Measurements from ENCODE around the gene ZNF207. TPM values are rescaled to one million over a fixed set of nuclear protein-coding genes. Genes with fewer than 3 reads are reported as not detected.
"Not testable (repeated sequence)": the region's sequence is repeated elsewhere in the genome, so short reads cannot be mapped to it uniquely, and the experiment has no call there.

Gene ZNF207
- total RNA-seq, 3 donors from 2014 or later = 199 to 222 (median 212) TPM

DNA sequence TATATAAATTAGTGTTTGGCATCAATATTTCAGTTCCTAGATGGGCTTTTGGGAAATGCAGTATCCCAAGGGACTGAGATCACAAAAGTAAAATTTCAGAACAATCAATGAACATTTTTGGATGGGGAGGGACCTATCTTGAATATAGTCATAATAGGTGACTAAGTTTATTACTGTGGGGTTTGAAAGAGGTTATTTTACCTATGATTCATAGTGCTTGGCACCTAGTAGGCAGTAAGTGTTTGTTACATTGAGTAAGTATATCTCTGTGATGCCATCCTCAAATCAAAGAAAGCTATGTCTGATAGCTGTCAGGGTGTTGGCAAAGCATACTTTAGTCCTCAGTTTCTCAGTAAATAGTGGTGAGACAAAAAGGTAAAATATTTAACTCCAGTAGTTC is 36.9 kb downstream of the ZNF207 start:
- ATAC-seq (peak; percentile 47 to 77), DNase-seq (no peak)
- Mint-ChIP-seq H3K27me3 (ENCODE audit: low read depth) (no peaks in the 10 kb centered on the region), H3K36me3 (ENCODE audit: insufficient read depth) (peaks cover 18% of the 10 kb centered on the region), H3K9me3 (no peaks in the 10 kb centered on the region), H3K4me3 (no peak overlapping the region), H3K4me1 (ENCODE audit: low read depth) (peaks cover 8% of the 10 kb centered on the region)

DNA sequence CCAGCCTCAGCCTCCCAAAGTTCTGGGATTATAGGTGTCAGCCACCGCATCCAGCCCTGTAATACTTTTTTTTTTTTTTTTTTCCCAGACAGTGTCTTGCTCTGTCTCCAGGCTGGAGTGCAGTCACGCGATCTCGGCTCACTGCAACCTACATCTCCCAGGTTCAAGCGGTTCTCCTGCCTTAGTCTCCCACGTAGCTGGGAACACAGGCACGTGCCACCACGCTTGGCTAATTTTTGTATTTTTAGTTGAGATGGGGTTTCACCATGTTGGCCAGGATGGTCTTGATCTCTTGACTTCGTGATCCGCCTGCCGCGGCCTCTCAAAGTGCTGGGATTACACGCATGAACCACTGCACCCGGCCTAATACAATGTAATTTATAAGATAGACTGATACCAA is 38.2 kb downstream of the ZNF207 start:
- not testable (repeated sequence) for H3K4me1 Mint-ChIP-seq (ENCODE audit: low read depth); H3K9me3 Mint-ChIP-seq; H3K27me3 Mint-ChIP-seq (ENCODE audit: low read depth); DNase-seq; ATAC-seq; H3K4me3 Mint-ChIP-seq; H3K36me3 Mint-ChIP-seq (ENCODE audit: insufficient read depth)

DNA sequence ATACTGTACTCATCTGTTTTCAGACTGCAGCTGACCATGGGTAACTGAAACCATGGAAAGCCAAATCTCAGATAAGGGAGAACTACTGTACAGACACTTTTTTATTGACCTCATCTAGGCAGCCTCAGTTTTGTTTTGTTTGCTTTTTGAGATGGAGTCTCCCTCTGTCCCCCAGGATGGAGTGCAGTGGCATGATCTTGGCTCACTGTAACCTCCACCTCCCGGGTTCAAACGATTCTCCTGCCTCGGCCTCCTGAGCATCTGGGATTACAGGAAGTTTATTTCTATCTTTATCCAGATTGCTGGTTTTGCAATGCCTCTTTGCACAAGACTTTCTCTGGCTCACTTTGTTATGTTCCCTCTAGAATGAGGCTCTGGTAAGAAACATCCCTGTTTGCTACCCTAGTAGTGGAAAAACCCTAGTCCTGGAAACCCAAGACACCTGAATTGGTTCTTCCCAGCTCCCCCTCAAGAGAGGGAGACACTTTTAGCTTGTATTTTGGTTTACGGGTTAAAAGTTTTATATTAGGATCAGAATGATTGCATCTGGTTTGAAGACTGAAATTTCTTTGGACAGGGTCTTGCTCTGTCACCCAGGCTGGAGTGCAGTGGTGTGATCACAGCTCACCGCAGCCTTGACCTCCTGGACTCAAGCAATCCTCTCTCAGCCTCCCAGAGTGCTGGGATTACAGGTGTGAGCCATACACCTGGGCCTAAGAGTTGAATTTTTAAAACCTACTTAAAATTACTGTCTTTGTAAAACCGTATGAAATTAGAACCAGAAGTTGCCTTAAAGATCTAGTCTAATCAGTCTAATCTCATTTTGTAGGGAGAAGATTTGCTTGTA is 38.9 kb downstream of the ZNF207 start:
- no peak for ATAC-seq
- Mint-ChIP-seq H3K4me1 (ENCODE audit: low read depth) (peaks cover 2% of the 10 kb centered on the region), H3K4me3 (no peak overlapping the region), H3K27me3 (ENCODE audit: low read depth) (no peaks in the 10 kb centered on the region), H3K36me3 (ENCODE audit: insufficient read depth) (peaks cover 5% of the 10 kb centered on the region), H3K9me3 (no peaks in the 10 kb centered on the region)
- DNase-seq = no peak

DNA sequence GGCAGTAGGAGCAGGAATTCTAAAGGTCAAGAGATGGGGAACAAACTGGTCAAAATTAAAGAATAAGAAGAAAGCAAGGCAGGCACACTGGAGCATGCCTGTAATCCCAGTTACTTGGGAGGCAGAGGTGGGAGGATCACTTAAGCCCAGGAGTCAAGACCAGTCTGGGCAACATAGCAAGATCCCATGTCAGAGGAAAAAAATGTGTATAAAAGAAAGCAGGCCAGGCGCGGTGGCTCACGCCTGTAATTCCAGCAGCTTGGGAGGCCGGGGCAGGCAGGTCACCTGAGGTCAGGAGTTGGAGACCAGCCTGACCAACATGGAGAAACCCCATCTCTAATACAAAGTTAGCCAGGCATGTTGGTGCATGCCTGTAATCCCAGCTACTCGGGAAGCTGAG is 43.9 kb downstream of the ZNF207 start:
- peaks cover 3% of the 10 kb centered on the region for H3K4me1 Mint-ChIP-seq (ENCODE audit: low read depth)
- DNase-seq (no peak), ATAC-seq (no peak)
- H3K9me3 Mint-ChIP-seq = no peaks in the 10 kb centered on the region
- peaks cover 7% of the 10 kb centered on the region for H3K36me3 Mint-ChIP-seq (ENCODE audit: insufficient read depth)
- H3K27me3 Mint-ChIP-seq (ENCODE audit: low read depth) = no peaks in the 10 kb centered on the region
- no peak overlapping the region for H3K4me3 Mint-ChIP-seq

DNA sequence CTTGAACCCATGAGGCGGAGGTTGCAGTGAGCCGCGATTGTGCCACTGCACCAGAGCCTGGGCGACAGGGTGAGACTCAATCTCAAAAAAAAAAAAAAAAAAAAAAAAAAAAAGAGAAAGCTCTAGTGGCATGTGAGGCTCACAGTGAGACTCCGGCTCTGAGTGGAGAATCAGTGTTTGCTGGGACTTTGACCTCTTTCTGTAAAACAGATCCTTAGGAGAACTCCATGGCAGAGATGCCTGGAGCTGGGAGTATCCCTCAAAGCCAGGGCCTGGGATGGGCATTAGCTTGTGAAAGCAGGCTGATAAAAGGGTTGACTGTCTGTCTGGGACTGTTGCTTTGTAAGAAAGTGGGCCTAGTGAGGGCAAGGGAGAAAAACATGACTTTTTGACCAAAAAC is 46.4 kb downstream of the ZNF207 start:
- Mint-ChIP-seq H3K9me3 (no peaks in the 10 kb centered on the region), H3K27me3 (ENCODE audit: low read depth) (no peaks in the 10 kb centered on the region), H3K4me1 (ENCODE audit: low read depth) (peaks cover 5% of the 10 kb centered on the region), H3K4me3 (no peak overlapping the region), H3K36me3 (ENCODE audit: insufficient read depth) (peaks cover 4% of the 10 kb centered on the region)
- ATAC-seq (no peak), DNase-seq (no peak)

DNA sequence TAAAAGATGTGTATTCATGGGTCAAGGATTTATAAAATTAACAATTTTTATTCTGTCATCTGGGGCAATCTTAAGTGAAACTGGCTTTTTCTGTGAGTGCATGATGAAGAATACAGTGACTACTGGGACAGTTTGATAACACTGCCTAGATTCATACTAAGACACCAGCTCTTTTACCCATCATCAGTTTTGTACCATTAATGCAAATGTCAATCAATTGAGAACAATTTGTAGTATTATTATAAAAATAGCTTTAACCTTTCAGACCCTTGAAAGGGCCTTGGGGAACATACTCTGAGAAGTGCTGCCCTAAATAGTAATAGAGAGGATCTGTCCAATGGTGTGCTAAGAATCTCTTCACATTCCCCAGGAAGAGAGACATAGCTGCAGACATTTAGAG is 49.0 kb downstream of the ZNF207 start:
- Mint-ChIP-seq H3K27me3 (ENCODE audit: low read depth) (no peaks in the 10 kb centered on the region), H3K4me3 (no peak overlapping the region)
- no peak for ATAC-seq

DNA sequence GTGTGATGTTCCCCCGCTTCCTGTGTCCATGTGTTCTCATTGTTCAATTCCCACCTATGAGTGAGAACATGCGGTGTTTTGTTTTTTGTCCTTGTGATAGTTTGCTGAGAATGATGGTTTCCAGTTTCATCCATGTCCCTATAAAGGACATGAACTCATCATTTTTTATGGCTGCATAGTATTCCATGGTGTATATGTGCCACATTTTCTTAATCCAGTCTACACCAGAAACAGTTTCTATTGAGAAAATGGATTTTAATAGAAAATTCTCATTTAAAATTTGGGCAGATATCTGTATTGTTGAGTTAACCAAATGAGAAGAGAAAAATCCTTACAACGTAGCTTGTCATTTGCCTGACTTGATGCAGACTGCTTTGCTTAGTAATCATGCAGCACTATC is 60.1 kb downstream of the ZNF207 start:
- DNase-seq; H3K27me3 Mint-ChIP-seq (ENCODE audit: low read depth); H3K4me1 Mint-ChIP-seq (ENCODE audit: low read depth); H3K36me3 Mint-ChIP-seq (ENCODE audit: insufficient read depth); H3K9me3 Mint-ChIP-seq; H3K4me3 Mint-ChIP-seq; ATAC-seq: not testable (repeated sequence)

More for the DNA sequence above, 49.0 kb downstream of the ZNF207 start:
- DNase-seq = no peak
- peaks cover 4% of the 10 kb centered on the region for H3K36me3 Mint-ChIP-seq (ENCODE audit: insufficient read depth)
- peaks cover 5% of the 10 kb centered on the region for H3K4me1 Mint-ChIP-seq (ENCODE audit: low read depth)
- H3K9me3 Mint-ChIP-seq = no peaks in the 10 kb centered on the region

DNA sequence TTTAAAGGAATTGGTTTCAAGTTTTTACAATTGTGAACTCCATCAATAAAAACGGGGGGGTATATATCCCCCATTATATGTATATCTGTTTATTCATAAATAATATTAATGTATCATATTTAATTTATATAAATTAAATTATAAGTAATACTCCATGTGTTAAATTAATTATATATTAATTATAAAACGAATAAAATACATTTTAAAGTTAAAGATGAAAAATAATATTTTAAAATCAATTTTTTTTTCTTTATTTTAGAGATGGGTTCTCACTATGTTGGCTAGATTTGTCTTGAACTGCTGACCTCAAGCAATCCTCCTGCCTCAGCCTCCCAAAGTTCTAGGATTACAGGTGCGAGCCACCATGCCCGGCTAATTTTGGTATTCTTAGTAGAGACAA is 76.9 kb downstream of the ZNF207 start:
- no peak for ATAC-seq
- peaks cover 7% of the 10 kb centered on the region for H3K9me3 Mint-ChIP-seq
- H3K27me3 Mint-ChIP-seq (ENCODE audit: low read depth) = no peaks in the 10 kb centered on the region
- no peaks in the 10 kb centered on the region for H3K4me1 Mint-ChIP-seq (ENCODE audit: low read depth)
- DNase-seq = no peak
- H3K36me3 Mint-ChIP-seq (ENCODE audit: insufficient read depth) = peaks cover 5% of the 10 kb centered on the region
- H3K4me3 Mint-ChIP-seq = no peak overlapping the region

DNA sequence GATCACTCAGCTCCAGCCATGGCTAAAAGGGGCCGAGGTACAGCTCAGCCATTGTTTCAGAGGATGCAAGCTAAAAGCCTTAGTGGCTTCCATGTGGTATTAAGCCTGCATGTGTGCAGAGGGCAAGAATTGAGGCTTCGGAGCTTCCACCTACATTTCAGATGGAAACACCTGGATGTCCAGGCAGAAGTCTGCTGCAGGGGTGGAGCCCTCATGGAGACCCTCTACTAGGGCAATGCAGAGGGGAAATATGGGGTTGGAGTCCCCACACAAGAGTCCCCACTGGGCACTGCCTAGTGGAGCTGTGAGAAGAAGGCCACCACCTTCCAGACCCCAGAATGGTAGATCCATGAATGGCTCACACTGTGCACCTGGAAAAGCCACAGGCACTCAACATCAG is 79.6 kb downstream of the ZNF207 start:
- Mint-ChIP-seq H3K4me1 (ENCODE audit: low read depth) (no peaks in the 10 kb centered on the region), H3K9me3 (peaks cover 7% of the 10 kb centered on the region), H3K27me3 (ENCODE audit: low read depth) (no peaks in the 10 kb centered on the region)

More for the DNA sequence above, 79.6 kb downstream of the ZNF207 start:
- DNase-seq (no peak), ATAC-seq (no peak)
- Mint-ChIP-seq H3K4me3 (no peak overlapping the region), H3K36me3 (ENCODE audit: insufficient read depth) (peaks cover 5% of the 10 kb centered on the region)

Other genes with a start within 250 kb of the ZNF207 start
- 10 to 100 TPM; 14.0 to 14.9 (median 14.2) TPM for gene RHOT1, start 207.7 kb upstream of the ZNF207 start, total RNA-seq
- gene RHBDL3, start 84.3 kb upstream of the ZNF207 start, total RNA-seq = under 1 TPM; 0.11 to 0.20 (median 0.16) TPM
- gene C17orf75, start 8.0 kb upstream of the ZNF207 start, total RNA-seq = 10 to 100 TPM; 29.1 to 34.1 (median 31.7) TPM
- gene PSMD11, start 94.4 kb downstream of the ZNF207 start, total RNA-seq = 100 to 1,000 TPM; 247 to 270 (median 260) TPM
- 10 to 100 TPM; 14.8 to 20.9 (median 15.7) TPM for gene CDK5R1, start 136.8 kb downstream of the ZNF207 start, total RNA-seq

All from activated T-cell treated with anti-CD3 and anti-CD28 coated beads, Interleukin-2, amount 50 U/mL, for 4 hours (primary cell).